SK-N-DZ (cell line): ENCODE data around the gene PRM2.
"Not testable (repeated sequence)": the region's sequence is repeated elsewhere in the genome, so short reads cannot be mapped to it uniquely, and the experiment has no call there.

Source experiments
- DNase-seq: peaks from one replicate; pipeline ENCODE4 v3.0.0-alpha.2; 2015; ENCODE audit warnings: low spot score

The PRM2 gene

GRCh38 chr16:11307639-11308492, 31.6 kb upstream of the PRM2 start:
- no peak for DNase-seq

DNA sequence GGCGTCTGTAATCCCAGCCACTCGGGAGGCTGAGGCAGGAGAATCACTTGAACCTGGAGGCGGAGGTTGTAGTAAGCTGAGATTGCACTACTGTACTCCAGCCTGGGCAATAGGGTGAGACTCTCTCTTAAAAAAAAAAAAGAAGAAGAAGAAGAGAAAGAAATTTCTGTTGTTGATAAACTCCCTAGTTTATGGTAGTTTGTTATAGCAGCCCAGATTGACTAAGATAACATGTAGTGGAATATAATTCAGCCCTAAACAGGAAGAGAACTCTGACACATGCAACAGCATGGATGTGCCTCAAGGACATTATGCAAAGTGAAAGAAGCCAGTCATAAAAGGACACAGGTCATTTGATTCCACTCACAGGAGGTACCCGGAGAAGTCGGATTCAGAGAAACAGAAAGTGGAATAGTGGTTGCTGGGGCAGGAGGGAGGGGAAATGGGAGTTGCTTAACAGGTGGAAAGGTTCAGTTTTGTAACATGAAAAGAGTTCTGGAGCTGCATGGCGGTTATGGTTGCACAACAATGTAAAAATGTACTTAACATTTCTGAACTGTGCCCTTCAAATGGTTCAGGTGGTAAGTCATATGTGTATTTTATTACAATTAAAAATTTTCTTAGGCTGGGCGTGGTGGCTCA, 30.8 kb upstream of the PRM2 start:
- no peak for DNase-seq

- no peak for DNase-seq
These were observed 30.1 kb upstream of the PRM2 start for GRCh38 chr16:11306381-11306780.

- peak; percentile 97 for DNase-seq
These were observed 27.3 kb upstream of the PRM2 start for GRCh38 chr16:11303405-11304138.

DNA sequence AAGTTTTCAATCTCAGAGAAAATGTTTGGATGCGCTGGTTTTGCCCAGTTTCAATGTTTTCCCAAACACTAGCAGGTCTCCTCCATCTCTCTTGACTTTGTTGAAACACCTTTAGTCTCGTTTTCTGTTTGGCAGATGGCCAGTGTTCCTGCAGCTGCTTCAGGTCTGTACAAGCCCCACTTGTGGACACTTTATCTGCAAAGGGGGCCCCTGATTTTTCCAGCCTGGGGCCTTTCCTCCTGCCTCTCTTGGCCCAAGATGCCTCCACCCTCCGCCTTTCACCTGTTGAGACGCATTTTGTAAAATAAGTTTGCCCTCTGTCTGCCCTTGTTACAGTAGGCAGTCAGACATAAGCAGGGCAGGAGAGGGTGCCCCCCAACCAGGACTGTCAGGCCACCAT, 26.7 kb upstream of the PRM2 start:
- no peak for DNase-seq

- no peak for DNase-seq
These were observed 25.6 kb upstream of the PRM2 start for GRCh38 chr16:11301645-11302501.

- no peak for DNase-seq
These were observed 24.2 kb upstream of the PRM2 start for GRCh38 chr16:11300560-11300892.

GRCh38 chr16:11299865-11300559, 23.7 kb upstream of the PRM2 start:
- DNase-seq, result no peak

- not testable (repeated sequence) for DNase-seq
These were observed 22.8 kb upstream of the PRM2 start for GRCh38 chr16:11298950-11299547.

DNA sequence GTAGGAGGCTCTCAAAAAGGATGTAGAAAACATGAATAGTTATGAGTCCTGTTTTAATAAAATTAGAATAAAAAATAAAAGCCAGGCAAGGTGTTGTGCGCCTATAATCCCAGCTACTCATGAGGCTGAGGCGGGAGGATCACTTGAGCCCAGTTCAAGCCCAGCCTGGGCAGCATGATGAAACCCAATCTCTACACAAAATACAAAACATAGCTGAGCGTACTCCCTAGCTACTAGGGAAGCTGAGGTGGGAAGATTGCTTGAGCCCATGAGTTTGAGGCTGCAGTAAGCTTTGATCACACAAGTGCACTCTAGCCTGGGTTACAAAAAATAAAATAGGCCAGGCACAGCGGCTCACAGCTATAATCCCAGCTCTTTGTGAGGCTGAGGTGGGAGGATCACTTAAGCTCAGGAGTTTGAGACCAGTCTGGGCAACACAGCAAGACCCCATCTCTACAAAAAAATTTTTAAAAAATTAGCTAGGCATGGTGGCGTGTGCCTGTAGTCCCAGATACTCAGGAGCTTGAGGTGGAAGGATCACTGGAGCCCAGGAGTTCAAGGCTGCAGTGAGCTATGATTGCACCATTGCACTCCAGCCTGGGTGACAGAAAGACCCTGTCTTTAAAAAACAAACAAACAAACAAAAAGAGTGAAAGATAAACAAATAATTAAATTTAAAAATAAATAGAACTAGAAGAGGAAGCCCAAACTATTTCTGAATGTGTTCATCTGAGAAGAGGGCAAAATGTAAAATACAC, 22.0 kb upstream of the PRM2 start:
- no peak for DNase-seq

- peak; percentile 36 for DNase-seq
These were observed 21.3 kb upstream of the PRM2 start for GRCh38 chr16:11297492-11298142.

DNA sequence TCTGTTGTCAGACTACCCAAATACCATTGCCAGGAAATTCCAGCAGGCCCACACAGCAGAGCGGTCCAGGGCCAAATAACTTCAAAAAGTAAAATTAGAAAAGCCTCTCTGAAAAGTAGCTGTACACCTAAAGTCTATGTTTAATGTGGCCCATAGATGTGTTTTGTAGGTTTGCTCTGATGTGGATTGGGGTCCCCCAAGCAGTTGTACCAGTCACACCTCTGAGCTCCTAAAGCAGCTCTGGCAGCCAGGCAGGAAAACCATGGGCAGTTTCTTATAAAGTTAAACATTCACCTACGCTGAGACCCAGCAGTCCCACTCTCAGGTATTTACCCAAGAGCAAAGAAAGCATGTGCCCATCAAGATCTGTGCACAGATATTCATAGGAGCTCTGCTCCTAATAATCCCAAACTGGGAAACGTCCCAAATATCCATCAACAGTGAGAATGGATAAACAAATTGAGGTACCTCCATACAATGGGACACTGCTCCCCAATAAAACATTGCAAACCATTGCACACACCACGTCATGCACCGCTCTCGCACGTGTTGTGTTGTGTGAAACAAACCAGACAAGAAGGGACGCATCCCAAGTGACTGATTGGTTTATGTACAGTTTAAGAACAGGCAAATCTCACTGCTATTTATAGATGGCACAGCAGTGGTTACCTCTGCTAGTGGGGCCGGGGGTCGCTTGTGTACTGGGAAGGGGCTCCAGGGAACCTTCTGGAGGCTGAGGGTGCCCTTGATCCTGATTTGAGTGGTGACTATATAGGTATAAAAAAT, 20.6 kb upstream of the PRM2 start:
- DNase-seq, result no peak

GRCh38 chr16:11296351-11296705, 20.0 kb upstream of the PRM2 start:
- no peak for DNase-seq

- DNase-seq, result no peak
These were observed 19.4 kb upstream of the PRM2 start for GRCh38 chr16:11295672-11296071.

DNA sequence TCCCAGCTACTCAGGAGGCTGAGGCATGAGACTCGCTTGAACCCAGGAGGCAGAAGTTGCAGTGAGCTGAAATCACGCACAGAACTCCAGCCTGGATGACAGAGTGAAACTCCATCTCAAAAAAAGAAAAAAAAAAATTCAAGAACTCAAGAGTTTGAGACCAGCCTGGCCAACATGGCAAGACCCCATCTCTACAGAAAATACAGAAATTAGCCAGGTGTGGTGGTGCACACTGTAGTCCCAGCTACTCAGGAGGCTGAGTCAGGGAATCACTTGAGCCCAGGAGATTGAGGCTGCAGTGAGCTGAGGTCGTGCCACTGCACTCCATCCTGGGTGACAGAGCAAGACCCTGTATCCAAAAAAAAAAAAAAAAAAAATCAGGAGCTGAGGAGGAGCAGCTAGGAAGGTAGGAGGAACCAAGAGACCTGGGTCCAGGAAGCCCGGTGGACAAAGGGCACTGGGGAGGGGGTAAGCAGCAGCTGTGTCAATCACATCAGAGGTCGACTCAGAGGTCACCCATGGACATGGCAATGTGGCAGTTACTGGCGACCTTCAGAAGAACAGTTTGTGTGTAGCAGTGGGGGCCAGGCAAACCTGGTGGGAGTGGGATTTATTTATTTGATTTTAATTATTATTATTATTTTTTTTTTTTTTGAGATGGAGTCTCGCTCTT, 15.9 kb upstream of the PRM2 start:
- DNase-seq, result no peak

- DNase-seq, result no peak
These were observed 14.9 kb upstream of the PRM2 start for GRCh38 chr16:11291091-11291703.

DNA sequence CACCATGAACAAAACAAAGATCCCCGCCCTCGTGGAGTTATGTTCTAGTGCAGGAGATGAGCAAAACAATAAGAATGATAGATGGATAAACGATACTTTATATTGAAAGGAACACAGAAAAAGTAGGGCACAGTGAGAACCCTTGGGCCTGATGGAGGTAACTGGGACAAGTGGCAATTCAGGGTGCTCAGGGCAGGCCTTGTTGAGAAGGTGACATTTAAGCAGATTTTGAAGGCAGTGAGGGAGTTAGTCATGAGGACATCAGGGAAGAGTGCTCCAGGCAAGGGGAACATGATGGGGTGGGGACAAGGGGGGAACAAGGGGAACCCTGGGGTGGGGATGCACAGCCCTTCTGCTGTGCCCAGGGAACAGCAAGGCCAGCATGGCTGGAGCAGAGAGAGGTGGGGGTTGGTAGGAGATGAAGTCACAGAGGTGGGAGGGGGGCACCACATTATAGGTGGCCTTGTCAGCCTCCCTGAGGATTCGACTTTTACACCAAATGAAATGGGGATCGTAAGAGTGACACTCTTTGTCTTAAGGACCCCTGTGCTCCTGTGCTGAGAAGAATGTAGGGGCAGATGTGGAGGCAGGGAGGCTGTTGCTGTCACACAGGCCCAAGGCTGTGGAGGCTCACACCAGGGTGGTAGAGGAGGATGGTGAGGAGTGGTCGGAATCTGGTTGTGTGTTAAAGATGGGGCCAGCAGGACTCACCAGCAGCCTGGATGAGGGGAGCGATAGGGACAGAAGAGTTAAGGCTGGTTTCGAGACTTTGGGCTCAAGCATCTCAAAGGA, 14.0 kb upstream of the PRM2 start:
- no peak for DNase-seq
